Measurements from ENCODE around the gene HBD. TPM values are rescaled to one million over a fixed set of nuclear protein-coding genes. Genes with fewer than 3 reads are reported as not detected.

Gene HBD
- total RNA-seq, 3 donors from 2014 or later = not detected

- intact Hi-C loops (cut with DNase I; ENCODE audit: low total_unique reads) = no loop called here
- Histone ChIP-seq H3K4me3 (no peak overlapping the region), H3K27me3 (no peaks in the 10 kb centered on the region), H3K27ac (no peak overlapping the region), H3K9me3 (no peaks in the 10 kb centered on the region), H3K36me3 (no peaks in the 10 kb centered on the region), H3K4me1 (no peaks in the 10 kb centered on the region)
- TF ChIP-seq POLR2A (IDR thresholded peaks at IDR 0.05) = no peak
- no peak for TF ChIP-seq POLR2AphosphoS5 (IDR thresholded peaks at IDR 0.05)
- no peak for TF ChIP-seq CTCF (IDR thresholded peaks at IDR 0.05)
- no peak for DNase-seq (ENCODE audit: low spot score in 2 of 2)
These were observed 40.1 kb upstream of the HBD start for GRCh38 chr11:5274395-5274794.

GRCh38 chr11:5272395-5273017 is 38.2 kb upstream of the HBD start:
- no peak for DNase-seq (ENCODE audit: low spot score in 2 of 2)
- H3K27ac ChIP-seq = no peak overlapping the region
- H3K9me3 ChIP-seq = no peaks in the 10 kb centered on the region
- no peak overlapping the region for H3K4me3 ChIP-seq
- H3K36me3 ChIP-seq = no peaks in the 10 kb centered on the region
- no peak for TF ChIP-seq POLR2AphosphoS5 (IDR thresholded peaks at IDR 0.05)
- no peak for TF ChIP-seq CTCF (IDR thresholded peaks at IDR 0.05)
- TF ChIP-seq POLR2A (IDR thresholded peaks at IDR 0.05) = no peak
- H3K27me3 ChIP-seq = no peaks in the 10 kb centered on the region
- intact Hi-C loops (cut with DNase I; ENCODE audit: low total_unique reads) = no loop called here
- H3K4me1 ChIP-seq = no peaks in the 10 kb centered on the region

GRCh38 chr11:5269715-5270147 is 35.4 kb upstream of the HBD start, which contains the start of gene HBE1:
Gene HBE1 (minus strand): TSS chr11:5269945. CDS start chr11:5269890, 55 bp downstream.
- Histone ChIP-seq H3K27ac (no peak within 1 kb of the TSS), H3K36me3 (no peaks in the 10 kb centered on the region), H3K4me1 (no peaks in the 10 kb centered on the region), H3K27me3 (no peaks in the 10 kb centered on the region), H3K4me3 (no peak within 1 kb of the TSS), H3K9me3 (no peaks in the 10 kb centered on the region)
- DNase-seq (ENCODE audit: low spot score in 2 of 2) = no peak
- TF ChIP-seq POLR2A (IDR thresholded peaks at IDR 0.05) (no peak), POLR2AphosphoS5 (IDR thresholded peaks at IDR 0.05) (no peak), CTCF (IDR thresholded peaks at IDR 0.05) (no peak)
- intact Hi-C loops (cut with DNase I; ENCODE audit: low total_unique reads) = no loop called here

GRCh38 chr11:5267033-5267563 is 32.8 kb upstream of the HBD start:
- TF ChIP-seq CTCF (IDR thresholded peaks at IDR 0.05) = no peak
- no peak for TF ChIP-seq POLR2AphosphoS5 (IDR thresholded peaks at IDR 0.05)
- TF ChIP-seq POLR2A (IDR thresholded peaks at IDR 0.05) = no peak
- intact Hi-C loops (cut with DNase I; ENCODE audit: low total_unique reads) = no loop called here

GRCh38 chr11:5266609-5267008 is 32.3 kb upstream of the HBD start:
- no peak overlapping the region for H3K27ac ChIP-seq
- TF ChIP-seq CTCF (IDR thresholded peaks at IDR 0.05) (no peak), POLR2A (IDR thresholded peaks at IDR 0.05) (no peak), POLR2AphosphoS5 (IDR thresholded peaks at IDR 0.05) (no peak)
- H3K9me3 ChIP-seq = no peaks in the 10 kb centered on the region
- H3K27me3 ChIP-seq = no peaks in the 10 kb centered on the region
- no peaks in the 10 kb centered on the region for H3K4me1 ChIP-seq
- H3K4me3 ChIP-seq = no peak overlapping the region
- no peaks in the 10 kb centered on the region for H3K36me3 ChIP-seq
- intact Hi-C loops (cut with DNase I; ENCODE audit: low total_unique reads) = no loop called here
- DNase-seq (ENCODE audit: low spot score in 2 of 2) = no peak

More at GRCh38 chr11:5267033-5267563, 32.8 kb upstream of the HBD start:
- Histone ChIP-seq H3K27ac (no peak overlapping the region), H3K36me3 (no peaks in the 10 kb centered on the region), H3K9me3 (no peaks in the 10 kb centered on the region), H3K4me3 (no peak overlapping the region), H3K27me3 (no peaks in the 10 kb centered on the region), H3K4me1 (no peaks in the 10 kb centered on the region)
- DNase-seq (ENCODE audit: low spot score in 2 of 2) = no peak

Data from breast epithelium (tissue), 4 donors.